HepG2 (cell line): ENCODE data around the gene EXOC7. TPM values are rescaled to one million over a fixed set of nuclear protein-coding genes. Genes with fewer than 3 reads are reported as not detected.

Experiments
- CBX5 ChIP-seq: sonication (generic); formaldehyde crosslinking; IDR thresholded peaks from 2 replicates; pipeline ENCODE4 v1.4.0; 2020; ENCODE audit warnings: missing genetic modification reagents, borderline replicate concordance
- KAT8 ChIP-seq: IDR thresholded peaks from 2 replicates; pipeline ENCODE4 v1.6.1; 2016; ENCODE audit warnings: missing genetic modification reagents, missing compliant biosample characterization
- KLF16 ChIP-seq, 2 experiments: sonication (generic) in 1 of 2; formaldehyde crosslinking in 1 of 2; IDR thresholded peaks; 2 replicates each; pipeline versions ENCODE4 v1.6.1 to v1.8.0; 2016 to 2023; ENCODE audit warnings: missing genetic modification reagents in 2 of 2, missing compliant biosample characterization in 1 of 2
- REL ChIP-seq: sonication (generic); formaldehyde crosslinking; conservative IDR thresholded peaks from 2 replicates; pipeline ENCODE4 v1.8.0; 2022; ENCODE audit warnings: mild to moderate bottlenecking, missing genetic modification reagents, moderate library complexity
- RELA ChIP-seq: sonication (generic); formaldehyde crosslinking; IDR thresholded peaks from 2 replicates; pipeline ENCODE4 v1.4.0; 2020; ENCODE audit warnings: missing genetic modification reagents
- RFXANK ChIP-seq: IDR thresholded peaks from 2 replicates; pipeline ENCODE4 v1.6.1; 2016
- ZC3H4 ChIP-seq: sonication (generic); formaldehyde crosslinking; IDR thresholded peaks from 2 replicates; pipeline ENCODE4 v1.4.0; 2020; ENCODE audit warnings: missing genetic modification reagents, borderline replicate concordance
- ZNF329 ChIP-seq: sonication (generic); formaldehyde crosslinking; IDR thresholded peaks from 2 replicates; pipeline ENCODE4 v1.9.0; 2021; ENCODE audit warnings: low read depth, mild to moderate bottlenecking, missing genetic modification reagents
- ZNF333 ChIP-seq: sonication (generic); formaldehyde crosslinking; IDR thresholded peaks from 2 replicates; pipeline ENCODE4 v1.4.0; 2020; ENCODE audit warnings: mild to moderate bottlenecking, missing genetic modification reagents, borderline replicate concordance
- polyA plus RNA-seq, 8 experiments: library from polyadenylated mRNA; depleted of rRNA in 3 of 8; stranded (reverse) in 7 of 8; unstranded in 1 of 8; fragments of >200 nt; fragmentation: Illumina TruSeq in 4 of 8; extraction: Trizol in 4 of 8; gene quantifications; 2 replicates each; pipeline versions ENCODE4 v1.2.1 to v1.2.3, GENCODE V29; 2011 to 2016; ENCODE audit warnings: low read depth in 4 of 8, missing spikeins in 1 of 8, mixed read lengths in 1 of 8; ENCODE audit not compliant: insufficient read depth in 1 of 8
- total RNA-seq, 5 experiments: library from RNA; depleted of rRNA; stranded (reverse); fragments of >200 nt; fragmentation: Illumina TruSeq; extraction: Trizol; gene quantifications; 2 replicates each; pipeline ENCODE4 v1.2.3, GENCODE V29; 2016; ENCODE audit warnings: low read depth in 1 of 5
- TF ChIP-seq, protein P1 (sequence below): sonication (generic); formaldehyde crosslinking; IDR thresholded peaks from 2 replicates; pipeline ENCODE4 v1.5.0; 2020; ENCODE audit warnings: mild to moderate bottlenecking, missing genetic modification reagents
- TF ChIP-seq, protein P2 (sequence below): sonication (generic); formaldehyde crosslinking; IDR thresholded peaks from 2 replicates; pipeline ENCODE4 v1.5.0; 2020; ENCODE audit warnings: missing genetic modification reagents, mild to moderate bottlenecking, borderline replicate concordance
- TF ChIP-seq, protein P3 (sequence below): sonication (generic); formaldehyde crosslinking; IDR thresholded peaks from 2 replicates; pipeline ENCODE4 v1.4.0; 2020; ENCODE audit warnings: low read depth, missing genetic modification reagents
- TF ChIP-seq, protein P4 (sequence below): sonication (generic); formaldehyde crosslinking; IDR thresholded peaks from 2 replicates; pipeline ENCODE4 v1.4.0; 2020; ENCODE audit warnings: missing genetic modification reagents, low read depth, mild to moderate bottlenecking, borderline replicate concordance
- TF ChIP-seq, protein P5 (sequence below): sonication (generic); formaldehyde crosslinking; conservative IDR thresholded peaks from 2 replicates; pipeline ENCODE4 v1.8.1; 2023; ENCODE audit warnings: missing genetic modification reagents
- TF ChIP-seq, protein P6 (sequence below): sonication (generic); formaldehyde crosslinking; IDR thresholded peaks from 2 replicates; pipeline ENCODE4 v1.8.0; 2022; ENCODE audit warnings: low read depth, missing genetic modification reagents

Gene EXOC7
- total and polyA plus RNA-seq, 2 of the 13 experiments (the other 11 are each of a cell fraction or from before 2014, with no cell fraction given): 86.9 to 116 TPM

DNA sequence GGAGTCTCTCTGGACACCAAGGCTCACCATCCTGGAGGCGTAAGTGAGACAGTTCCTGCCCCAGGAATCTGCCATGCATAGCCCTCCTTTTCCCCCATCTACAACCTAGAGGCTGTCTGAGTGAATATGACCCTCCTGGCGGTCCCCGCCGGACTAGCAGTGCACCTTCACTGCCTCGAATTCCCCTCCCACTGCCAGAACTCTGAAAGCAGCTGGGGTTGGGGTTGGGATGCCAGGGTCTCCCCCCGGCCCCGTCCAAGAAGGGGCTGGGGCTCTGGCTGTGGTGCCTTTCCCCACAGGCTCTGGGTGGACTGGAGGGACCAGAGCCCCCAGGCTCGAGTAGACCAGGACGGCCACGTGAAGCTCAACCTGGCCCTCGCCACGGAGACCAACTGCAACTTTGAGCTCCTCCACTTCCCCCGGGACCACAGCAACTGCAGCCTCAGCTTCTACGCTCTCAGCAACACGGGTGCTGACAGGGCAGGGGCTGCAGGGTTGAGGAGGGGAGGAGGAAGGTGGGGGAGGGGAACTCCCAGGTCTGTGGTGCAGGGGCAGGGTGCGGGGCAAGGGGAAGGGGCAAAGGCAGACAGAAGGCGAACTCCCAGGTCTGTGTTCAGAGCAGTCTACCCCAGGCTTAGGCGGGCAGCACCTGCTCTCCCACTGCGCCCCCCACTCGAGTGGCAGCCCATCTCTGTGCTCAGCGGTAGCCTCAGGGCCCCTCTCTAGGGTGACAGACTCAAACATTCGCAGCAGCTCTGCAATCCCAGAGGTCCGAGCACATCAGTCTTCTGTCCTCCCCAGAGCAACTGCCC lies 23.4 kb downstream of the EXOC7 start (continued):
- TF ChIP-seq, protein P1, sequence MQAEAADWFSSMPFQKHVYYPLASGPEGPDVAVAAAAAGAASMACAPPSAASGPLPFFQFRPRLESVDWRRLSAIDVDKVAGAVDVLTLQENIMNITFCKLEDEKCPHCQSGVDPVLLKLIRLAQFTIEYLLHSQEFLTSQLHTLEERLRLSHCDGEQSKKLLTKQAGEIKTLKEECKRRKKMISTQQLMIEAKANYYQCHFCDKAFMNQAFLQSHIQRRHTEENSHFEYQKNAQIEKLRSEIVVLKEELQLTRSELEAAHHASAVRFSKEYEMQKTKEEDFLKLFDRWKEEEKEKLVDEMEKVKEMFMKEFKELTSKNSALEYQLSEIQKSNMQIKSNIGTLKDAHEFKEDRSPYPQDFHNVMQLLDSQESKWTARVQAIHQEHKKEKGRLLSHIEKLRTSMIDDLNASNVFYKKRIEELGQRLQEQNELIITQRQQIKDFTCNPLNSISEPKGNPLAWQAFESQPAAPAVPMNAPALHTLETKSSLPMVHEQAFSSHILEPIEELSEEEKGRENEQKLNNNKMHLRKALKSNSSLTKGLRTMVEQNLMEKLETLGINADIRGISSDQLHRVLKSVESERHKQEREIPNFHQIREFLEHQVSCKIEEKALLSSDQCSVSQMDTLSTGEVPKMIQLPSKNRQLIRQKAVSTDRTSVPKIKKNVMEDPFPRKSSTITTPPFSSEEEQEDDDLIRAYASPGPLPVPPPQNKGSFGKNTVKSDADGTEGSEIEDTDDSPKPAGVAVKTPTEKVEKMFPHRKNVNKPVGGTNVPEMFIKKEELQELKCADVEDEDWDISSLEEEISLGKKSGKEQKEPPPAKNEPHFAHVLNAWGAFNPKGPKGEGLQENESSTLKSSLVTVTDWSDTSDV (CRISPR knock-in tag): no peak
- TF ChIP-seq ZC3H4 (CRISPR knock-in tag) (0 out of 2 replicates have a peak, but pooled peaks have one; percentile 26), KAT8 (CRISPR knock-in tag) (no peak), KLF16 (CRISPR knock-in tag; IDR thresholded peaks at IDR 0.05) (0 out of 4 replicates have a peak, but pooled peaks of 1 of the 2 experiments have one; percentile 13), ZNF329 (CRISPR knock-in tag) (no peak), REL (peak; percentile 80), RFXANK (CRISPR knock-in tag) (no peak), CBX5 (CRISPR knock-in tag) (no peak), ZNF333 (CRISPR knock-in tag) (0 out of 2 replicates have a peak, but pooled peaks have one; percentile 13), RELA (CRISPR knock-in tag) (no peak)
- TF ChIP-seq, protein P2, sequence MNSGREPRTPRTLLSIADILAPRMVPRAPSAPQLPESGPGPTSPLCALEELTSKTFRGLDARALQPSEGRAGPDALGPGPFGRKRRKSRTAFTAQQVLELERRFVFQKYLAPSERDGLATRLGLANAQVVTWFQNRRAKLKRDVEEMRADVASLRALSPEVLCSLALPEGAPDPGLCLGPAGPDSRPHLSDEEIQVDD (CRISPR knock-in tag): 0 out of 2 replicates have a peak, but pooled peaks have one; percentile 55
- TF ChIP-seq, protein P3, sequence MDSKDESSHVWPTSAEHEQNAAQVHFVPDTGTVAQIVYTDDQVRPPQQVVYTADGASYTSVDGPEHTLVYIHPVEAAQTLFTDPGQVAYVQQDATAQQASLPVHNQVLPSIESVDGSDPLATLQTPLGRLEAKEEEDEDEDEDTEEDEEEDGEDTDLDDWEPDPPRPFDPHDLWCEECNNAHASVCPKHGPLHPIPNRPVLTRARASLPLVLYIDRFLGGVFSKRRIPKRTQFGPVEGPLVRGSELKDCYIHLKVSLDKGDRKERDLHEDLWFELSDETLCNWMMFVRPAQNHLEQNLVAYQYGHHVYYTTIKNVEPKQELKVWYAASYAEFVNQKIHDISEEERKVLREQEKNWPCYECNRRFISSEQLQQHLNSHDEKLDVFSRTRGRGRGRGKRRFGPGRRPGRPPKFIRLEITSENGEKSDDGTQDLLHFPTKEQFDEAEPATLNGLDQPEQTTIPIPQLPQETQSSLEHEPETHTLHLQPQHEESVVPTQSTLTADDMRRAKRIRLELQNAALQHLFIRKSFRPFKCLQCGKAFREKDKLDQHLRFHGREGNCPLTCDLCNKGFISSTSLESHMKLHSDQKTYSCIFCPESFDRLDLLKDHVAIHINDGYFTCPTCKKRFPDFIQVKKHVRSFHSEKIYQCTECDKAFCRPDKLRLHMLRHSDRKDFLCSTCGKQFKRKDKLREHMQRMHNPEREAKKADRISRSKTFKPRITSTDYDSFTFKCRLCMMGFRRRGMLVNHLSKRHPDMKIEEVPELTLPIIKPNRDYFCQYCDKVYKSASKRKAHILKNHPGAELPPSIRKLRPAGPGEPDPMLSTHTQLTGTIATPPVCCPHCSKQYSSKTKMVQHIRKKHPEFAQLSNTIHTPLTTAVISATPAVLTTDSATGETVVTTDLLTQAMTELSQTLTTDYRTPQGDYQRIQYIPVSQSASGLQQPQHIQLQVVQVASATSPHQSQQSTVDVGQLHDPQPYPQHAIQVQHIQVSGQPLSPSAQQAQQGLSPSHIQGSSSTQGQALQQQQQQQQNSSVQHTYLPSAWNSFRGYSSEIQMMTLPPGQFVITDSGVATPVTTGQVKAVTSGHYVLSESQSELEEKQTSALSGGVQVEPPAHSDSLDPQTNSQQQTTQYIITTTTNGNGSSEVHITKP (CRISPR knock-in tag): no peak; the same call in 1 of the 2 replicates
- TF ChIP-seq, protein P4, sequence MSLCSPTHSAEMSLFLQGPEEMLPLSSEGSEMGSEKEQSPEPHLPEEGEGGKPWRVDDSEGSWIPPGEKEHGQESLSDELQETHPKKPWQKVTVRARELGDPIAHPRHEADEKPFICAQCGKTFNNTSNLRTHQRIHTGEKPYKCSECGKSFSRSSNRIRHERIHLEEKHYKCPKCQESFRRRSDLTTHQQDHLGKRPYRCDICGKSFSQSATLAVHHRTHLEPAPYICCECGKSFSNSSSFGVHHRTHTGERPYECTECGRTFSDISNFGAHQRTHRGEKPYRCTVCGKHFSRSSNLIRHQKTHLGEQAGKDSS (CRISPR knock-in tag): no peak
- TF ChIP-seq, protein P5, sequence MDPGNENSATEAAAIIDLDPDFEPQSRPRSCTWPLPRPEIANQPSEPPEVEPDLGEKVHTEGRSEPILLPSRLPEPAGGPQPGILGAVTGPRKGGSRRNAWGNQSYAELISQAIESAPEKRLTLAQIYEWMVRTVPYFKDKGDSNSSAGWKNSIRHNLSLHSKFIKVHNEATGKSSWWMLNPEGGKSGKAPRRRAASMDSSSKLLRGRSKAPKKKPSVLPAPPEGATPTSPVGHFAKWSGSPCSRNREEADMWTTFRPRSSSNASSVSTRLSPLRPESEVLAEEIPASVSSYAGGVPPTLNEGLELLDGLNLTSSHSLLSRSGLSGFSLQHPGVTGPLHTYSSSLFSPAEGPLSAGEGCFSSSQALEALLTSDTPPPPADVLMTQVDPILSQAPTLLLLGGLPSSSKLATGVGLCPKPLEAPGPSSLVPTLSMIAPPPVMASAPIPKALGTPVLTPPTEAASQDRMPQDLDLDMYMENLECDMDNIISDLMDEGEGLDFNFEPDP (CRISPR knock-in tag): 0 out of 2 replicates have a peak, but pooled peaks have one; percentile 60
- TF ChIP-seq, protein P6, sequence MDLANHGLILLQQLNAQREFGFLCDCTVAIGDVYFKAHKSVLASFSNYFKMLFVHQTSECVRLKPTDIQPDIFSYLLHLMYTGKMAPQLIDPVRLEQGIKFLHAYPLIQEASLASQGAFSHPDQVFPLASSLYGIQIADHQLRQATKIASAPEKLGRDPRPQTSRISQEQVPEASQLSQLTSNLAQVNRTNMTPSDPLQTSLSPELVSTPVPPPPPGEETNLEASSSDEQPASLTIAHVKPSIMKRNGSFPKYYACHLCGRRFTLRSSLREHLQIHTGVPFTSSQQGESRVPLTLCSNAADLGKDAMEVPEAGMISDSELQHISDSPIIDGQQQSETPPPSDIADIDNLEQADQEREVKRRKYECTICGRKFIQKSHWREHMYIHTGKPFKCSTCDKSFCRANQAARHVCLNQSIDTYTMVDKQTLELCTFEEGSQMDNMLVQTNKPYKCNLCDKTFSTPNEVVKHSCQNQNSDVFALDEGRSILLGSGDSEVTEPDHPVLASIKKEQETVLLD (CRISPR knock-in tag): peak; percentile 55; the same call in 1 of the 2 replicates
